Endothelial cell of umbilical vein (primary cell): Measurements from ENCODE around the gene JAML. TPM values are rescaled to one million over a fixed set of nuclear protein-coding genes. Genes with fewer than 3 reads are reported as not detected.

Experiments
- BruUV-seq: library from RNA; stranded (reverse); fragments of 400-500 nt; replicated peaks from 2 replicates; lab custom pipeline; 2021; lab: Mats Ljungman, UMichigan
- CTCF ChIA-PET: fragments of 300-600, 350-600 bp; sonication (Branson Sonifier 250); formaldehyde crosslinking; loops from one replicate; lab custom pipeline; 2021; ENCODE audit warnings: antibody characterized with exemption, inconsistent platforms; lab: Charles Lee
- POLR2A ChIA-PET: fragments of 300-600, 350-600 bp; sonication (Branson Sonifier 250); formaldehyde crosslinking; loops from one replicate; lab custom pipeline; 2021; ENCODE audit warnings: antibody characterized with exemption, inconsistent platforms; lab: Charles Lee
- DNase-seq: peaks from one replicate; pipeline ENCODE4 v3.0.0-alpha.2; 2011; ENCODE audit warnings: low read depth, low spot score
- FAIRE-seq: peaks from 2 replicates; lab custom pipeline; 2011; peaks lifted over from hg19 to GRCh38; lab: Jason Lieb, UNC
- H2AFZ ChIP-seq: 2 replicates; pipeline ENCODE4 v1.6.0; 2012; ENCODE audit warnings: low read depth, low read length, control low read depth, inconsistent platforms
- H3K27ac ChIP-seq: 2 replicates; pipeline ENCODE4 v1.5.1; 2011; ENCODE audit warnings: low read depth, mild to moderate bottlenecking, control low read depth, low read length, moderate library complexity; ENCODE audit not compliant: insufficient read depth
- H3K27me3 ChIP-seq, 2 experiments: 2 replicates each; pipeline versions ENCODE4 v1.6.0 to v1.6.1; 2011; ENCODE audit warnings: low read length in 2 of 2, mixed read lengths in 1 of 2; ENCODE audit not compliant: control insufficient read depth in 2 of 2, insufficient read depth in 2 of 2
- H3K36me3 ChIP-seq, 2 experiments: 2 replicates in 1 of 2; 3 replicates in 1 of 2; pipeline ENCODE4 v1.5.1; 2011; ENCODE audit warnings: low read length in 2 of 2, mild to moderate bottlenecking in 1 of 2, moderate library complexity in 1 of 2; ENCODE audit not compliant: control insufficient read depth in 2 of 2, insufficient read depth in 2 of 2; ENCODE audit errors: extremely low read depth in 1 of 2
- H3K4me1 ChIP-seq: 3 replicates; pipeline ENCODE4 v1.5.1; 2011; ENCODE audit warnings: mild to moderate bottlenecking, low read length; ENCODE audit not compliant: control insufficient read depth, insufficient read depth; ENCODE audit errors: extremely low read depth
- H3K4me2 ChIP-seq: 2 replicates; pipeline ENCODE4 v1.6.1; 2011; ENCODE audit warnings: low read length, control low read depth, mixed read lengths; ENCODE audit not compliant: insufficient read depth
- H3K4me3 ChIP-seq, 3 experiments: fragments of 200-600 bp in 1 of 3; sonication (generic), shearing (Covaris generic) in 1 of 3; replicated peaks in 1 of 3; 2 replicates each; pipeline ENCODE4 v1.5.1; 2011 to 2016; ENCODE audit warnings: control low read depth in 3 of 3, low read length in 3 of 3, mild to moderate bottlenecking in 2 of 3, inconsistent platforms in 1 of 3, low read depth in 1 of 3, moderate library complexity in 1 of 3; ENCODE audit not compliant: insufficient read depth in 1 of 3
- H3K79me2 ChIP-seq: 2 replicates; pipeline ENCODE4 v1.6.0; 2012; ENCODE audit warnings: low read length, inconsistent platforms; ENCODE audit not compliant: control insufficient read depth, insufficient read depth
- H3K9ac ChIP-seq: replicated peaks from 2 replicates; pipeline ENCODE3; 2011; ENCODE audit warnings: low read length, control low read depth; ENCODE audit not compliant: insufficient read depth; ENCODE audit errors: extremely low read depth
- H3K9me1 ChIP-seq: replicated peaks from 3 replicates; pipeline ENCODE4 v1.6.0; 2011; ENCODE audit warnings: mild to moderate bottlenecking, low read length; ENCODE audit not compliant: control insufficient read depth, insufficient read depth; ENCODE audit errors: extremely low read depth
- H3K9me3 ChIP-seq: replicated peaks from 2 replicates; pipeline ENCODE4 v1.5.1; 2012; ENCODE audit warnings: low read length, inconsistent platforms; ENCODE audit not compliant: control insufficient read depth, insufficient read depth
- H4K20me1 ChIP-seq: replicated peaks from 2 replicates; pipeline ENCODE3; 2011; ENCODE audit warnings: mild to moderate bottlenecking, low read length; ENCODE audit not compliant: control insufficient read depth, insufficient read depth; ENCODE audit errors: extremely low read depth
- CTCF ChIP-seq, 2 donors: IDR thresholded peaks; 1 replicate in 1 of 2; 2 replicates in 1 of 2; pipeline ENCODE4 v1.5.1; 2011; ENCODE audit warnings: low read length in 2 of 2, mild to moderate bottlenecking in 2 of 2, moderate library complexity in 2 of 2, control low read depth in 1 of 2, inconsistent platforms in 1 of 2, low read depth in 1 of 2; ENCODE audit not compliant: insufficient read depth in 1 of 2; ENCODE audit errors: extremely low read depth in 1 of 2
- EZH2 ChIP-seq: IDR thresholded peaks from 2 replicates; pipeline ENCODE4 v1.6.1; 2012; ENCODE audit warnings: borderline replicate concordance, low read depth, mild to moderate bottlenecking, moderate library complexity, low read length, inconsistent platforms; ENCODE audit not compliant: severe bottlenecking
- FOS ChIP-seq: IDR thresholded peaks from 2 replicates; pipeline ENCODE4 v1.6.1; 2011; ENCODE audit warnings: mild to moderate bottlenecking, low read length, moderate library complexity, borderline replicate concordance; ENCODE audit not compliant: insufficient read depth
- GATA2 ChIP-seq: IDR thresholded peaks from 2 replicates; pipeline ENCODE4 v1.7.0; 2011; ENCODE audit warnings: low read depth, mild to moderate bottlenecking, moderate library complexity, mixed read lengths, low read length; ENCODE audit not compliant: insufficient read length, insufficient read depth
- JUN ChIP-seq: IDR thresholded peaks from 2 replicates; pipeline ENCODE4 v1.6.1; 2011; ENCODE audit warnings: borderline replicate concordance, low read depth; ENCODE audit not compliant: insufficient read length, insufficient read depth
- MAX ChIP-seq: IDR thresholded peaks from 2 replicates; pipeline ENCODE4 v1.6.1; 2011; ENCODE audit not compliant: insufficient read depth, insufficient read length
- MYC ChIP-seq: IDR thresholded peaks from one replicate; pipeline ENCODE4 v1.6.1; 2011; ENCODE audit warnings: mild to moderate bottlenecking, low read depth, low read length
- POLR2A ChIP-seq: IDR thresholded peaks from 2 replicates; pipeline ENCODE4 v1.6.1; 2012; ENCODE audit warnings: low read depth, mild to moderate bottlenecking, control low read depth, low read length
- POLR2AphosphoS5 ChIP-seq: IDR thresholded peaks from 2 replicates; pipeline ENCODE4 v1.6.1; 2012; ENCODE audit warnings: low read depth, mild to moderate bottlenecking, control low read depth, low read length, moderate library complexity; ENCODE audit not compliant: insufficient read depth
- dilution Hi-C: fragments of 300-500 bp; cut with MboI; formaldehyde crosslinking; loops from one replicate; pipeline ENCODE4 v1.15.0; 2019; ENCODE audit warnings: low sequenced_read_pairs; ENCODE audit not compliant: extremely low pct_ligation_motif_present
- intact Hi-C: fragments of 100-400 bp; cut with micrococcal nuclease; formaldehyde crosslinking; loops from one replicate; pipeline ENCODE4 v1.10.0; 2022
- polyA plus RNA-seq, 4 experiments: library from polyadenylated mRNA; depleted of rRNA in 3 of 4; stranded (reverse) in 3 of 4; unstranded in 1 of 4; fragments of >200 nt; gene quantifications; 2 replicates each; pipeline versions ENCODE4 v1.2.1 to v1.2.3, GENCODE V29; 2011 to 2012; ENCODE audit warnings: missing spikeins in 1 of 4
- total RNA-seq: library from RNA; stranded (reverse); gene quantifications from 2 replicates; pipeline ENCODE4 v1.2.3, GENCODE V29; 2021

JAML gene
- total and polyA plus RNA-seq, 2 donors (not counting 3 experiments of a cell fraction or from before 2014, with no cell fraction given) = 0.04 to 0.35 TPM

GRCh38 chr11:118168316-118168715 lies 56.5 kb downstream of the JAML start:
- Histone ChIP-seq H3K4me1 (no peaks in the 10 kb centered on the region), H3K36me3 (no peaks in the 10 kb centered on the region), H3K4me3 (no peak overlapping the region), H3K79me2 (no peaks in the 10 kb centered on the region), H2AFZ (no peak overlapping the region), H3K27ac (no peak overlapping the region), H4K20me1 (no peaks in the 10 kb centered on the region), H3K9me3 (no peaks in the 10 kb centered on the region), H3K9me1 (no peaks in the 10 kb centered on the region), H3K9ac (no peak overlapping the region), H3K4me2 (no peak overlapping the region), H3K27me3 (peaks cover 4 to 15% of the 10 kb centered on the region in 2 experiments)
- TF ChIP-seq FOS (no peak), GATA2 (no peak), POLR2AphosphoS5 (no peak), MAX (no peak), EZH2 (no peak), JUN (no peak), POLR2A (no peak), MYC (no peak), CTCF (IDR thresholded peaks at IDR 0.05; ENCODE audit: extremely low read depth in 1 of 2, insufficient read depth in 1 of 2, low read depth in 1 of 2, low read length in 2 of 2) (no peak)
- dilution Hi-C loops (no loop called here), intact Hi-C loops (no loop called here)
- FAIRE-seq (no peak), DNase-seq (no peak)
- BruUV-seq = no TSS peak
- POLR2A ChIA-PET = no interaction called here
- CTCF ChIA-PET = no interaction called here
